Measurements from ENCODE around the gene RHEB.

Gene RHEB

GRCh38 chr7:151423936-151424335 lies 95.8 kb downstream of the RHEB start:
- TF ChIP-seq CTCF (IDR thresholded peaks at IDR 0.05; ENCODE audit: low read depth, low read length, missing control alignments) = no peak
- no peak for DNase-seq (ENCODE audit: extremely low read depth, low read depth)
- no peak overlapping the region for H3K4me3 ChIP-seq (replicated peaks; ENCODE audit: low read depth, low read length)

GRCh38 chr7:151423226-151423625 lies 96.5 kb downstream of the RHEB start:
- TF ChIP-seq CTCF (IDR thresholded peaks at IDR 0.05; ENCODE audit: low read depth, low read length, missing control alignments) = no peak
- DNase-seq (ENCODE audit: extremely low read depth, low read depth) = no peak
- no peak overlapping the region for H3K4me3 ChIP-seq (replicated peaks; ENCODE audit: low read depth, low read length)

GRCh38 chr7:151422212-151422611 lies 97.5 kb downstream of the RHEB start:
- no peak for DNase-seq (ENCODE audit: extremely low read depth, low read depth)
- no peak for TF ChIP-seq CTCF (IDR thresholded peaks at IDR 0.05; ENCODE audit: low read depth, low read length, missing control alignments)
- H3K4me3 ChIP-seq (replicated peaks; ENCODE audit: low read depth, low read length) = no peak overlapping the region

- no peak overlapping the region for H3K4me3 ChIP-seq (replicated peaks; ENCODE audit: low read depth, low read length)
- no peak for TF ChIP-seq CTCF (IDR thresholded peaks at IDR 0.05; ENCODE audit: low read depth, low read length, missing control alignments)
- DNase-seq (ENCODE audit: extremely low read depth, low read depth) = no peak
Observed at GRCh38 chr7:151420144-151420543, 99.6 kb downstream of the RHEB start.

- TF ChIP-seq CTCF (IDR thresholded peaks at IDR 0.05; ENCODE audit: low read depth, low read length, missing control alignments) = no peak
- DNase-seq (ENCODE audit: extremely low read depth, low read depth) = no peak
Observed at GRCh38 chr7:151416941-151417315, 102.8 kb downstream of the RHEB start.

GRCh38 chr7:151416112-151416940 lies 103.4 kb downstream of the RHEB start:
- H3K4me3 ChIP-seq (replicated peaks; ENCODE audit: low read depth, low read length) = no peak overlapping the region
- no peak for TF ChIP-seq CTCF (IDR thresholded peaks at IDR 0.05; ENCODE audit: low read depth, low read length, missing control alignments)
- DNase-seq (ENCODE audit: extremely low read depth, low read depth) = no peak

More at GRCh38 chr7:151416941-151417315, 102.8 kb downstream of the RHEB start:
- H3K4me3 ChIP-seq (replicated peaks; ENCODE audit: low read depth, low read length) = no peak overlapping the region
